B cell (primary cell): Measurements from ENCODE around the gene NLGN1. TPM values are rescaled to one million over a fixed set of nuclear protein-coding genes. Genes with fewer than 3 reads are reported as not detected.

Experiments used
- ATAC-seq: fragments of 200-7000 bp; cut with Tn5 transposase; one replicate; pipeline ENCODE4 v1.10.0; 2021; ENCODE audit warnings: low read depth, mild to moderate bottlenecking, moderate number of reproducible peaks, moderate library complexity
- CTCF ChIA-PET: fragments of 350-600 bp; sonication (Branson Sonifier 250); formaldehyde crosslinking; loops from one replicate; lab custom pipeline; 2021; ENCODE audit warnings: antibody characterized with exemption, inconsistent platforms; lab: Charles Lee
- POLR2A ChIA-PET: fragments of 350-600 bp; sonication (Branson Sonifier 250); formaldehyde crosslinking; loops from one replicate; lab custom pipeline; 2021; ENCODE audit warnings: antibody characterized with exemption; lab: Charles Lee
- DNase-seq: peaks from one replicate; pipeline ENCODE4 v3.0.0; 2013
- H2AFZ ChIP-seq: 2 replicates; pipeline ENCODE4 v1.6.1; 2012; ENCODE audit warnings: mild to moderate bottlenecking, low read depth, low read length; ENCODE audit not compliant: insufficient read depth, poor library complexity, severe bottlenecking
- H3K27ac ChIP-seq, 2 donors: 1 replicate in 1 of 2; 2 replicates in 1 of 2; pipeline ENCODE4 v1.5.1; 2012 to 2013; ENCODE audit warnings: low read length in 2 of 2, mild to moderate bottlenecking in 2 of 2, moderate library complexity in 1 of 2
- H3K27me3 ChIP-seq, 4 experiments: fragments of 200-600 bp in 1 of 4; sonication (generic) in 1 of 4; replicated peaks in 1 of 4; 1 replicate in 2 of 4; 2 replicates in 2 of 4; pipeline versions ENCODE4 v1.6.1 to v1.7.0; 2013 to 2016; ENCODE audit warnings: low read length in 3 of 4, mild to moderate bottlenecking in 2 of 4, mixed read lengths in 1 of 4, moderate library complexity in 1 of 4; ENCODE audit not compliant: insufficient read depth in 4 of 4, control insufficient read depth in 3 of 4; ENCODE audit errors: control extremely low read depth in 1 of 4
- H3K36me3 ChIP-seq, 2 experiments: replicated peaks in 1 of 2; 1 replicate in 1 of 2; 2 replicates in 1 of 2; pipeline versions ENCODE4 v1.6.1 to v1.7.1; 2013; ENCODE audit warnings: low read length in 1 of 2; ENCODE audit not compliant: insufficient read depth in 2 of 2, control insufficient read depth in 1 of 2; ENCODE audit errors: control extremely low read depth in 1 of 2, extremely low read depth in 1 of 2
- H3K4me1 ChIP-seq, 2 donors: fragments of 200-600 bp in 1 of 2; sonication (generic) in 1 of 2; 1 replicate in 1 of 2; 2 replicates in 1 of 2; pipeline versions ENCODE4 v1.5.1 to v1.6.1; 2013 to 2017; ENCODE audit warnings: low read length in 2 of 2; ENCODE audit not compliant: control insufficient read depth in 2 of 2, insufficient read depth in 2 of 2
- H3K4me2 ChIP-seq: replicated peaks from 2 replicates; pipeline ENCODE3; 2012; ENCODE audit warnings: mild to moderate bottlenecking, low read depth, low read length; ENCODE audit not compliant: poor library complexity, severe bottlenecking
- H3K4me3 ChIP-seq, 5 experiments: fragments of 200-600 bp in 1 of 5; sonication (generic) in 1 of 5; 1 replicate in 3 of 5; 2 replicates in 2 of 5; pipeline versions ENCODE4 v1.5.1 to v1.7.0; 2011 to 2016; ENCODE audit warnings: low read length in 4 of 5, mild to moderate bottlenecking in 4 of 5, low read depth in 2 of 5, control low read depth in 1 of 5, moderate library complexity in 1 of 5; ENCODE audit not compliant: insufficient read depth in 1 of 5; ENCODE audit errors: control extremely low read depth in 1 of 5, extremely low read depth in 1 of 5
- H3K79me2 ChIP-seq: fragments of 200-600 bp; sonication (generic); one replicate; pipeline ENCODE4 v1.6.0; 2016; ENCODE audit warnings: low read length; ENCODE audit not compliant: control insufficient read depth, insufficient read depth
- H3K9ac ChIP-seq: fragments of 200-600 bp; sonication (generic); 2 replicates; pipeline ENCODE4 v1.6.1; 2017; ENCODE audit warnings: mild to moderate bottlenecking, low read length, moderate library complexity
- H3K9me3 ChIP-seq, 3 donors: one replicate each; pipeline versions ENCODE4 v1.6.1 to v1.7.1; 2013; ENCODE audit warnings: low read length in 2 of 3; ENCODE audit not compliant: control insufficient read depth in 2 of 3, insufficient read depth in 1 of 3; ENCODE audit errors: control extremely low read depth in 1 of 3
- H4K20me1 ChIP-seq: 2 replicates; pipeline ENCODE4 v1.6.0; 2012; ENCODE audit warnings: mild to moderate bottlenecking, low read length; ENCODE audit not compliant: insufficient read depth, control insufficient read depth, poor library complexity, severe bottlenecking
- H3K27ac Mint-ChIP-seq: one replicate; pipeline ENCODE4 v1.8.0; 2021; ENCODE audit warnings: mixed read lengths
- H3K27me3 Mint-ChIP-seq: one replicate; pipeline ENCODE4 v1.8.0; 2021; ENCODE audit warnings: mixed read lengths
- H3K4me1 Mint-ChIP-seq: one replicate; pipeline ENCODE4 v1.8.0; 2021; ENCODE audit warnings: mixed read lengths
- H3K4me3 Mint-ChIP-seq: one replicate; pipeline ENCODE4 v1.8.0; 2021; ENCODE audit warnings: mixed read lengths
- H3K9me3 Mint-ChIP-seq: one replicate; pipeline ENCODE4 v1.8.0; 2022; ENCODE audit warnings: mixed read lengths; ENCODE audit not compliant: insufficient read depth
- EZH2 ChIP-seq: IDR thresholded peaks from 2 replicates; pipeline ENCODE4 v1.6.1; 2012; ENCODE audit warnings: borderline replicate concordance, low read depth, mild to moderate bottlenecking, moderate library complexity, low read length; ENCODE audit not compliant: insufficient read depth, poor library complexity, severe bottlenecking
- WGBS: methylation state at CpG from one replicate; pipeline ENCODE4 v1.1.5; 2013; ENCODE audit warnings: missing lambda C conversion rate; ENCODE audit not compliant: insufficient coverage; 5-methylcytosine and 5-hydroxymethylcytosine counted together
- intact Hi-C: fragments of 100-400 bp; cut with micrococcal nuclease; formaldehyde crosslinking; loops from one replicate; pipeline ENCODE4 v1.10.0; 2022
- polyA plus RNA-seq: library from polyadenylated mRNA; depleted of rRNA; stranded (reverse); fragments of >200 nt; gene quantifications from 2 replicates; pipeline ENCODE4 v1.2.3, GENCODE V29; 2012
- total RNA-seq, 2 donors: library from RNA; stranded (reverse); fragments of 120-200 nt in 1 of 2; gene quantifications; 1 replicate in 1 of 2; 2 replicates in 1 of 2; pipeline versions ENCODE4 v1.2.3 to v1.2.4, GENCODE V29; 2013 to 2022
- TF ChIP-seq, protein P1 (sequence below): fragments of 200-600 bp; IDR thresholded peaks from one replicate; pipeline ENCODE4 v1.8.0; 2022; ENCODE audit warnings: antibody characterized with exemption, mild to moderate bottlenecking

Gene NLGN1
- total and polyA plus RNA-seq, 2 donors (not counting 1 experiment from before 2014, with no cell fraction given), result not detected

DNA sequence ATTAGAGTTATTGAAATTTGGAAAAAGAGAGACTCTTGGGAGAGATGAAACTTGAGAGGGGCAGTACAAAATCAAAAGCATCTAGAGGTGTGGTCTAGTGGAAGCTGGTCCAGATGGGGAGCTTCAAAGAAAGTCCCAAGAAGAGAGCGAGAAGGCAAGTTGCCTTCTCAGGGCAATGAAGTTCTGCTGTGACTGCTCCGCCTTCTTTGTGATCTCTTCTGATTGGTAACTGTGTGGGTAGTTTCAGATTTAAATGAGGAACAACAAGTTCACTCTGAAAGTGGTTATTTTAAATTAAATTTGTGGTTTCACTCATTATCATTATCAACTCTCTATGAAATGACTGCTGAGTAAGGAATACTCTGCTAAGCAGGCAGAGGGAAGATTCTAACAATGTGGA lies 233.3 kb downstream of the NLGN1 start:
- Histone ChIP-seq H3K27me3 (no peaks in the 10 kb centered on the region), H3K4me3 (no peak overlapping the region), H3K9ac (no peak overlapping the region), H3K4me1 (no peaks in the 10 kb centered on the region), H3K4me2 (no peak overlapping the region), H3K27ac (no peak overlapping the region), H4K20me1 (no peaks in the 10 kb centered on the region), H3K9me3 (no peaks in the 10 kb centered on the region), H3K36me3 (no peaks in the 10 kb centered on the region), H3K79me2 (no peaks in the 10 kb centered on the region), H2AFZ (no peak overlapping the region)
- Mint-ChIP-seq H3K9me3 (no peaks in the 10 kb centered on the region), H3K4me1 (no peaks in the 10 kb centered on the region), H3K27me3 (no peaks in the 10 kb centered on the region), H3K4me3 (no peak overlapping the region), H3K27ac (no peak overlapping the region)
- CTCF ChIA-PET, result no interaction called here
- TF ChIP-seq, protein P1, sequence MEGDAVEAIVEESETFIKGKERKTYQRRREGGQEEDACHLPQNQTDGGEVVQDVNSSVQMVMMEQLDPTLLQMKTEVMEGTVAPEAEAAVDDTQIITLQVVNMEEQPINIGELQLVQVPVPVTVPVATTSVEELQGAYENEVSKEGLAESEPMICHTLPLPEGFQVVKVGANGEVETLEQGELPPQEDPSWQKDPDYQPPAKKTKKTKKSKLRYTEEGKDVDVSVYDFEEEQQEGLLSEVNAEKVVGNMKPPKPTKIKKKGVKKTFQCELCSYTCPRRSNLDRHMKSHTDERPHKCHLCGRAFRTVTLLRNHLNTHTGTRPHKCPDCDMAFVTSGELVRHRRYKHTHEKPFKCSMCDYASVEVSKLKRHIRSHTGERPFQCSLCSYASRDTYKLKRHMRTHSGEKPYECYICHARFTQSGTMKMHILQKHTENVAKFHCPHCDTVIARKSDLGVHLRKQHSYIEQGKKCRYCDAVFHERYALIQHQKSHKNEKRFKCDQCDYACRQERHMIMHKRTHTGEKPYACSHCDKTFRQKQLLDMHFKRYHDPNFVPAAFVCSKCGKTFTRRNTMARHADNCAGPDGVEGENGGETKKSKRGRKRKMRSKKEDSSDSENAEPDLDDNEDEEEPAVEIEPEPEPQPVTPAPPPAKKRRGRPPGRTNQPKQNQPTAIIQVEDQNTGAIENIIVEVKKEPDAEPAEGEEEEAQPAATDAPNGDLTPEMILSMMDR, result no peak
- no peak for TF ChIP-seq EZH2
- WGBS, result 100% methylated on average over 1 of the region's 2 CpGs
- intact Hi-C loops, result no loop called here
- DNase-seq (no peak), ATAC-seq (no peak)
- POLR2A ChIA-PET, result no interaction called here

DNA sequence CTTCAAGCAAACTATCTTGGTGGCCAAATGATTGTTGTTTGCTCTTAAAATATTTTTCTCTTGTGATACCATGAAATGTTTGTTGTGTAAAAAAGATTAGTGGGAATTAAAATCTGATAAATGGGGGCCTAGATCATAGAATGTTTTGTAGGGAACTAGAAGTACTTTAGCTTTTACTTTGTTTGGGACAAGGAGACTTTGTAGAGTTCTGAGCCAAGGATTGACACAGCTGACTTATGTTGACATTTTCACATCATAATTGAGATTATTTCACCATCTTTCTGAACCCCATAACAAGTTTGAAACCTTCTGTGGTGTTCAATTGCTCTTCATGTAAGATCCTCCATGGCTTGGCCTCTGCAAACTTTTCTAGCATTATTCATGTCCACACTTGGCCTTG lies 235.4 kb downstream of the NLGN1 start:
- no peak overlapping the region for H3K4me3 ChIP-seq
- intact Hi-C loops, result no loop called here
- Mint-ChIP-seq H3K4me1 (no peaks in the 10 kb centered on the region), H3K27me3 (no peaks in the 10 kb centered on the region), H3K9me3 (no peaks in the 10 kb centered on the region), H3K4me3 (no peak overlapping the region), H3K27ac (no peak overlapping the region)
- no peak overlapping the region for H3K27ac ChIP-seq
- DNase-seq, result no peak
- no peak overlapping the region for H3K4me2 ChIP-seq
- CTCF ChIA-PET, result no interaction called here
- TF ChIP-seq, protein P1, result no peak
- TF ChIP-seq EZH2, result no peak
- H3K4me1 ChIP-seq, result no peaks in the 10 kb centered on the region
- H3K9me3 ChIP-seq, result no peaks in the 10 kb centered on the region
- POLR2A ChIA-PET, result no interaction called here
- ATAC-seq, result no peak
- no peaks in the 10 kb centered on the region for H4K20me1 ChIP-seq
- no peak overlapping the region for H3K9ac ChIP-seq
- no peaks in the 10 kb centered on the region for H3K27me3 ChIP-seq
- H3K36me3 ChIP-seq, result no peaks in the 10 kb centered on the region
- H2AFZ ChIP-seq, result no peak overlapping the region
- no peaks in the 10 kb centered on the region for H3K79me2 ChIP-seq
